GM21825 (cell line): ENCODE data around the gene LRRC10B.

ENCODE experiments used
- ATAC-seq: cut with Tn5 transposase; IDR thresholded peaks from one replicate; pipeline ENCODE4 v1.9.1; 2021; ENCODE audit warnings: mild to moderate bottlenecking, moderate library complexity; ENCODE audit not compliant: unreplicated experiment

The LRRC10B gene

GRCh38 chr11:61507012-61507768 lies 1.4 kb upstream of the LRRC10B start:
- no peak for ATAC-seq

- peak; percentile 70 for ATAC-seq
Measured at GRCh38 chr11:61509043-61510029, 787 bp downstream of the LRRC10B start.

GRCh38 chr11:61510166-61510919 lies 1.8 kb downstream of the LRRC10B start:
- no peak for ATAC-seq

- no peak for ATAC-seq
Measured at GRCh38 chr11:61510974-61511373, 2.4 kb downstream of the LRRC10B start.

- no peak for ATAC-seq
Measured at GRCh38 chr11:61511383-61511782, 2.8 kb downstream of the LRRC10B start.

- ATAC-seq = no peak
Measured at GRCh38 chr11:61512435-61512834, 3.9 kb downstream of the LRRC10B start.

- ATAC-seq = no peak
Measured at GRCh38 chr11:61513143-61513765, 4.7 kb downstream of the LRRC10B start.

- no peak for ATAC-seq
Measured at GRCh38 chr11:61514050-61514917, 5.7 kb downstream of the LRRC10B start.

- no peak for ATAC-seq
Measured at GRCh38 chr11:61515686-61516085, 7.1 kb downstream of the LRRC10B start.

- ATAC-seq = no peak
Measured at GRCh38 chr11:61516191-61516590, 7.6 kb downstream of the LRRC10B start.

- no peak for ATAC-seq
Measured at GRCh38 chr11:61516675-61517572, 8.4 kb downstream of the LRRC10B start.

GRCh38 chr11:61518032-61518795 lies 9.7 kb downstream of the LRRC10B start:
- no peak for ATAC-seq

- no peak for ATAC-seq
Measured at GRCh38 chr11:61522881-61523280, 14.3 kb downstream of the LRRC10B start.

GRCh38 chr11:61524446-61524845 lies 15.9 kb downstream of the LRRC10B start:
- ATAC-seq = no peak

GRCh38 chr11:61524963-61525587 lies 16.5 kb downstream of the LRRC10B start:
- ATAC-seq = no peak

- no peak for ATAC-seq
Measured at GRCh38 chr11:61526229-61526628, 17.7 kb downstream of the LRRC10B start.

GRCh38 chr11:61526956-61527731 lies 18.6 kb downstream of the LRRC10B start:
- ATAC-seq = no peak
